K562 (cell line): ENCODE results near the gene NTM.

Experiments
- CBFA2T2 ChIP-seq: fragments of 450-650 bp; conservative IDR thresholded peaks from 2 replicates; pipeline ENCODE4 v1.6.1; 2017; ENCODE audit warnings: mild to moderate bottlenecking
- CREB1 ChIP-seq, 2 experiments: sonication (generic) in 1 of 2; formaldehyde crosslinking in 1 of 2; IDR thresholded peaks; 2 replicates each; pipeline versions ENCODE4 v1.6.1 to v1.8.0; 2012 to 2022; ENCODE audit warnings: inconsistent platforms in 1 of 2, mild to moderate bottlenecking in 1 of 2, missing genetic modification reagents in 1 of 2, moderate library complexity in 1 of 2
- CTCF ChIP-seq, 3 experiments: IDR thresholded peaks in 2 of 3; conservative IDR thresholded peaks in 1 of 3; 2 replicates each; pipeline ENCODE4 v1.5.1; 2011 to 2012; ENCODE audit warnings: low read length in 3 of 3, mild to moderate bottlenecking in 3 of 3, control low read depth in 2 of 3, improper control_type of control experiment in 1 of 3, inconsistent platforms in 1 of 3, low read depth in 1 of 3, mixed read lengths in 1 of 3, moderate library complexity in 1 of 3; ENCODE audit not compliant: insufficient read depth in 2 of 3
- EZH2 ChIP-seq: IDR thresholded peaks from 2 replicates; pipeline ENCODE4 v1.6.1; 2012; ENCODE audit warnings: low read depth, mild to moderate bottlenecking, inconsistent platforms, low read length, borderline replicate concordance
- FOXM1 ChIP-seq, 2 experiments: fragments of 450-650 bp in 1 of 2; sonication (generic) in 1 of 2; formaldehyde crosslinking in 1 of 2; IDR thresholded peaks; 2 replicates each; pipeline versions ENCODE4 v1.6.1 to v1.9.0; 2017 to 2022; ENCODE audit warnings: low read depth in 2 of 2, mild to moderate bottlenecking in 2 of 2, missing genetic modification reagents in 1 of 2, moderate library complexity in 1 of 2
- HNRNPK ChIP-seq: fragments of 200-400 bp; formaldehyde crosslinking; IDR thresholded peaks from one replicate; pipeline ENCODE4 v1.6.1; 2018; ENCODE audit warnings: mild to moderate bottlenecking, low read depth, low read length; ENCODE audit not compliant: poor library complexity, severe bottlenecking
- NCOA4 ChIP-seq: fragments of 450-650 bp; IDR thresholded peaks from 2 replicates; pipeline ENCODE4 v1.6.1; 2018; ENCODE audit warnings: mild to moderate bottlenecking; ENCODE audit not compliant: partially characterized antibody
- NRF1 ChIP-seq, 2 experiments: fragments of 450-650 bp; IDR thresholded peaks in 1 of 2; conservative IDR thresholded peaks in 1 of 2; 2 replicates each; pipeline ENCODE4 v1.6.1; 2014; ENCODE audit warnings: mild to moderate bottlenecking in 2 of 2
- REST ChIP-seq, 2 experiments: fragments of 450-650 bp; formaldehyde crosslinking in 1 of 2; IDR thresholded peaks; 2 replicates each; pipeline versions ENCODE4 v1.4.0 to v1.6.1; 2014 to 2020; ENCODE audit warnings: mild to moderate bottlenecking in 2 of 2, borderline replicate concordance in 1 of 2, low read depth in 1 of 2
- SP1 ChIP-seq: sonication (generic); formaldehyde crosslinking; IDR thresholded peaks from 2 replicates; pipeline ENCODE4 v1.8.1; 2022; ENCODE audit warnings: mild to moderate bottlenecking, missing genetic modification reagents
- ZNF217 ChIP-seq: sonication (generic); formaldehyde crosslinking; IDR thresholded peaks from 2 replicates; pipeline ENCODE4 v1.8.0; 2022; ENCODE audit warnings: mild to moderate bottlenecking, missing genetic modification reagents
- ZNF766 ChIP-seq: fragments of 200-800 bp; sonication (Bioruptor generic); conservative IDR thresholded peaks from 2 replicates; pipeline ENCODE4 v1.6.1; 2016; ENCODE audit warnings: missing genetic modification characterization, missing compliant biosample characterization
- ZNF780A ChIP-seq: fragments of 250-450 bp; sonication (Bioruptor Pico); IDR thresholded peaks from 2 replicates; pipeline ENCODE4 v1.5.0; 2021; ENCODE audit warnings: mild to moderate bottlenecking
- TF ChIP-seq, protein P1 (sequence below): sonication (generic); formaldehyde crosslinking; IDR thresholded peaks from 2 replicates; pipeline ENCODE4 v1.9.0; 2022; ENCODE audit warnings: mild to moderate bottlenecking, missing genetic modification reagents

DNA sequence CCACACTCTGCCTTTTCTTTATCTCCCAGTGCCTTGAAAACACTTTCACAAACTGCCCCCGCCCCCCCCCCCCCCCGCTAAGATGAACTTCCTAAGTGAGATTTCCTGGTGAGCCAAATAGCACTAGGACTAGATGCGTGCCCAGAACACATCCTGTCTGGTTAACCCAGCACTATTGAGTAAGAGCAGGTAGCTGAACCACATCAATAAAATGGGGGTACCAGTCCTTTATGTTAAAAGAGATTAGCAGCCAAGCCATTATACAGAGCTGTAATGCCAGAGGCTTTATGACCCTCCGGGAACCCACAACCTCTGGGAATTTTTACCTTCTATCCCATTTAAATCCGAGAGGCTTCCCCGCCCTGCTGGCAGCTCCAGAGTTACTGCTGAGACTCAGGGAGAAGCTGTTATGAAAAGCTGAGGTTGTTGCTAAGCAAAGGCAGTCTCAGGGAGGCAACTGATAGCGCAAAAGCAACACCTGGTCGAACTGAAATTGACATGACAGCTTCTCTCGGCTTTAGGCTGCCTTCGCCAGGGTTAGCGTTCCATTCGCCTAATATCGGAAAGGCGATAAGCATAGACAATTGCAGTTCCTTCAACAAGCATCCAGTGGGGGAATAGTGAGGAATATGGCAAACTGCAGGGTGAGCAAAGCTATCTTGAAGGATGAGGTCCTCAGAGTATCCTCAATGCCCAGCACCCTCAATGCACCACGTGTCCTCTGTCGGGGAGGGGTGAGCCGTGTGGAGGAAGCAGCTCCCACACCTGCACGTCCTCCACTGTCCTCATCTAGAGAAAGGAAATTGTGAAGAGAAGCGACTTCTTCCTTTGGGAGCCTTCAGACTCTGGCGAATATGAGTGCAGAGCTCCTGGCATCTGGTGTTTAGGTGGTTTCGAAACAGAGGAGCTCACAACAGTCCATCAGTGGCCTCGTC lies 977.0 kb downstream of the NTM start:
- TF ChIP-seq CBFA2T2 (no peak), NRF1 (conservative IDR thresholded peaks at IDR 0.05 in 1 of 2, IDR thresholded peaks at IDR 0.05 in 1 of 2) (no peak), SP1 (CRISPR knock-in tag) (no peak), ZNF780A (CRISPR knock-in tag) (no peak), NCOA4 (no peak), CREB1 (IDR thresholded peaks at IDR 0.05) (no peak), CREB1 (CRISPR knock-in tag; IDR thresholded peaks at IDR 0.05) (no peak), CTCF (IDR thresholded peaks at IDR 0.05 in 2 of 3, conservative IDR thresholded peaks at IDR 0.05 in 1 of 3; ENCODE audit: insufficient read depth in 2 of 3, low read depth in 1 of 3, low read length in 3 of 3) (no peak), ZNF217 (no peak), ZNF766 (CRISPR knock-in tag) (no peak), REST (IDR thresholded peaks at IDR 0.05; ENCODE audit: borderline replicate concordance) (no peak), REST (CRISPR knock-in tag; IDR thresholded peaks at IDR 0.05; ENCODE audit: low read depth) (no peak), HNRNPK (no peak), EZH2 (no peak), FOXM1 (IDR thresholded peaks at IDR 0.05; ENCODE audit: low read depth) (no peak), FOXM1 (CRISPR knock-in tag; IDR thresholded peaks at IDR 0.05; ENCODE audit: low read depth) (no peak)
- TF ChIP-seq, protein P1, sequence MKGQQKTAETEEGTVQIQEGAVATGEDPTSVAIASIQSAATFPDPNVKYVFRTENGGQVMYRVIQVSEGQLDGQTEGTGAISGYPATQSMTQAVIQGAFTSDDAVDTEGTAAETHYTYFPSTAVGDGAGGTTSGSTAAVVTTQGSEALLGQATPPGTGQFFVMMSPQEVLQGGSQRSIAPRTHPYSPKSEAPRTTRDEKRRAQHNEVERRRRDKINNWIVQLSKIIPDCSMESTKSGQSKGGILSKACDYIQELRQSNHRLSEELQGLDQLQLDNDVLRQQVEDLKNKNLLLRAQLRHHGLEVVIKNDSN = no peak
